K562 (cell line): Measurements from ENCODE around the gene SHLD2. TPM values are rescaled to one million over a fixed set of nuclear protein-coding genes. Genes with fewer than 3 reads are reported as not detected.
A peak's percentile ranks its signal among the peaks of the same experiment; 100 is the strongest.
"Not testable (repeated sequence)": the region's sequence is repeated elsewhere in the genome, so short reads cannot be mapped to it uniquely, and the experiment has no call there.

ENCODE experiments used
- ATAC-seq: fragments of 200-7000 bp; cut with Tn5 transposase; 3 replicates; pipeline ENCODE4 v1.9.1; 2020; ENCODE audit warnings: moderate library complexity
- BruUV-seq: library from RNA; stranded (reverse); fragments of 400-500 nt; replicated peaks from 2 replicates; lab custom pipeline; 2021; lab: Mats Ljungman, UMichigan
- CTCF ChIA-PET: fragments of 300-600 bp; formaldehyde crosslinking; extraction: SDS; loops from one replicate; lab custom pipeline; 2021; ENCODE audit warnings: low intra/inter-chr PET ratio; lab: Yijun Ruan, JAX
- POLR2A ChIA-PET: fragments of 300-600, 350-650 bp; sonication (Branson Sonifier 250); formaldehyde crosslinking; extraction: SDS; loops from one replicate; lab custom pipeline; 2021; ENCODE audit warnings: antibody characterized with exemption, inconsistent platforms; lab: Yijun Ruan, JAX
- DNase-seq, 4 experiments: peaks; one replicate each; pipeline versions ENCODE4 v3.0.0 to v3.0.0-alpha.2; 2011 to 2018; ENCODE audit warnings: low spot score in 3 of 4, mixed read lengths in 3 of 4; ENCODE audit errors: extremely low read depth in 1 of 4
- FAIRE-seq: peaks from 2 replicates; lab custom pipeline; 2011; peaks lifted over from hg19 to GRCh38; lab: Jason Lieb, UNC
- H2AFZ ChIP-seq: 2 replicates; pipeline ENCODE4 v1.6.0; 2011; ENCODE audit warnings: low read depth, low read length, control low read depth, inconsistent platforms
- H3K27ac ChIP-seq: fragments of 200-600 bp; 3 replicates; pipeline ENCODE4 v1.8.0; 2011; ENCODE audit warnings: low read depth, mild to moderate bottlenecking, control low read depth, inconsistent platforms, low read length, moderate library complexity, mixed read lengths; ENCODE audit errors: extremely low read depth
- H3K27me3 ChIP-seq, 2 experiments: fragments of 300-600 bp in 1 of 2; 2 replicates in 1 of 2; 3 replicates in 1 of 2; pipeline versions ENCODE4 v1.6.0 to v1.8.0; 2011; ENCODE audit warnings: inconsistent platforms in 2 of 2, low read length in 2 of 2, mild to moderate bottlenecking in 1 of 2, mixed read lengths in 1 of 2, moderate library complexity in 1 of 2; ENCODE audit not compliant: control insufficient read depth in 2 of 2, insufficient read depth in 2 of 2
- H3K36me3 ChIP-seq: fragments of 300-600 bp; 3 replicates; pipeline ENCODE4 v1.8.0; 2011; ENCODE audit warnings: mild to moderate bottlenecking, low read length, inconsistent platforms; ENCODE audit not compliant: control insufficient read depth, insufficient read depth
- H3K4me1 ChIP-seq, 2 experiments: fragments of 200-600 bp in 1 of 2; replicated peaks in 1 of 2; 2 replicates in 1 of 2; 3 replicates in 1 of 2; pipeline versions ENCODE4 v1.5.1 to v1.8.0; 2011; ENCODE audit warnings: inconsistent platforms in 2 of 2, low read length in 2 of 2, mild to moderate bottlenecking in 1 of 2, mixed read lengths in 1 of 2, moderate library complexity in 1 of 2; ENCODE audit not compliant: control insufficient read depth in 2 of 2, insufficient read depth in 2 of 2
- H3K4me2 ChIP-seq: 2 replicates; pipeline ENCODE4 v1.6.1; 2011; ENCODE audit warnings: low read length, control low read depth, inconsistent platforms, mixed read lengths; ENCODE audit not compliant: insufficient read depth
- H3K4me3 ChIP-seq: fragments of 200-600 bp; sonication (generic), shearing (Covaris generic); 2 replicates; pipeline ENCODE4 v1.5.1; 2016; ENCODE audit warnings: control low read depth, inconsistent platforms
- H3K79me2 ChIP-seq: fragments of 200-600 bp; 3 replicates; pipeline ENCODE4 v1.8.0; 2011; ENCODE audit warnings: low read length, inconsistent platforms; ENCODE audit not compliant: control insufficient read depth, insufficient read depth
- H3K9ac ChIP-seq, 2 experiments: 2 replicates each; pipeline versions ENCODE4 v1.6.0 to v1.6.1; 2011; ENCODE audit warnings: low read depth in 2 of 2, low read length in 2 of 2, control low read depth in 1 of 2, inconsistent platforms in 1 of 2, mild to moderate bottlenecking in 1 of 2, mixed read lengths in 1 of 2; ENCODE audit not compliant: insufficient read depth in 1 of 2
- H3K9me1 ChIP-seq: one replicate; pipeline ENCODE4 v1.6.0; 2011; ENCODE audit warnings: inconsistent platforms, mild to moderate bottlenecking, low read length, moderate library complexity; ENCODE audit not compliant: control insufficient read depth, insufficient read depth
- H3K9me3 ChIP-seq: replicated peaks from 2 replicates; pipeline ENCODE4 v1.5.1; 2011; ENCODE audit warnings: low read depth, low read length, inconsistent platforms; ENCODE audit not compliant: control insufficient read depth, insufficient read depth
- H4K20me1 ChIP-seq: replicated peaks from 2 replicates; pipeline ENCODE4 v1.6.1; 2011; ENCODE audit warnings: low read length, inconsistent platforms, mixed read lengths; ENCODE audit not compliant: control insufficient read depth, insufficient read depth
- WGBS: fragments of 100-300 bp; shearing (Covaris generic); methylation state at CpG from one replicate; pipeline ENCODE4 v1.1.6; 2016; ENCODE audit warnings: low coverage, mixed read lengths; ENCODE audit not compliant: insufficient coverage; ENCODE audit errors: missing lambda C conversion rate; 5-methylcytosine and 5-hydroxymethylcytosine counted together
- in situ Hi-C: fragments of 300-500 bp; cut with MboI; formaldehyde crosslinking; loops from 4 replicates; pipeline ENCODE4 v1.15.0; 2018; ENCODE audit warnings: inconsistent platforms, mixed read lengths
- intact Hi-C: fragments of 100-400 bp; cut with micrococcal nuclease; formaldehyde crosslinking; loops from 2 replicates; pipeline ENCODE4 v1.14.2; 2022
- polyA plus RNA-seq, 8 experiments: library from polyadenylated mRNA; depleted of rRNA in 4 of 8; stranded (reverse) in 5 of 8; unstranded in 3 of 8; fragments of >200 nt; fragmentation: Nextera tagmentation in 2 of 8; fragmentation: Illumina TruSeq in 1 of 8; extraction: Ambion mirVana in 2 of 8; extraction: Trizol in 1 of 8; gene quantifications; 2 replicates each; pipeline versions ENCODE4 v1.2.1 to v1.2.3, GENCODE V29; 2011 to 2014; ENCODE audit warnings: inconsistent platforms in 1 of 8, missing spikeins in 1 of 8
- total RNA-seq, 7 experiments: library from RNA; depleted of rRNA in 6 of 7; stranded (reverse); fragments of >200 nt in 6 of 7; fragmentation: Illumina TruSeq in 2 of 7; extraction: Trizol in 2 of 7; gene quantifications; 2 replicates each; pipeline versions ENCODE4 v1.2.1 to v1.2.3, GENCODE V29; 2011 to 2021; ENCODE audit warnings: low replicate concordance in 1 of 7

Gene SHLD2
- total and polyA plus RNA-seq, 9 of the 15 experiments (the other 6 are each of a cell fraction or from before 2014, with no cell fraction given): 21.6 to 51.2 (median 39.4) TPM

DNA sequence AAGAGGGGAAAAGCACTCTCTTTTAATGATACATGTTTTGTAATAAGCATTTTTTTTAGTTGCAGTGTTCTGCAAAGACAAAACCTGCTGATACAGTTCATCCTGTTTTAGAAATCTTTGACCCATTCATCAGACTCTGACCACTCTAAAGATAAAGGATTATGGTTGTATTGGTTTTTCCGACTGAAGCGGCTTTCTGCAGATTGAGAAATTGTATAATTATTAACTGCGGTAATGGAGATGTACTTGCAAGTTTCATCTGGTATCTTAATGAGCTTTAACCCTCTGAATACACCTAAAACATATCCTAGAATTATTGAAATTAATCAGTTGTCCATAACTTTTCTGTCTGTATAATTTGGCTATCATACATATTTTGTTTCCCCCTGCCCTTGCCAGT, 50.6 kb downstream of the SHLD2 start:
- intact Hi-C loops, CTCF ChIA-PET: not testable (repeated sequence)

DNA sequence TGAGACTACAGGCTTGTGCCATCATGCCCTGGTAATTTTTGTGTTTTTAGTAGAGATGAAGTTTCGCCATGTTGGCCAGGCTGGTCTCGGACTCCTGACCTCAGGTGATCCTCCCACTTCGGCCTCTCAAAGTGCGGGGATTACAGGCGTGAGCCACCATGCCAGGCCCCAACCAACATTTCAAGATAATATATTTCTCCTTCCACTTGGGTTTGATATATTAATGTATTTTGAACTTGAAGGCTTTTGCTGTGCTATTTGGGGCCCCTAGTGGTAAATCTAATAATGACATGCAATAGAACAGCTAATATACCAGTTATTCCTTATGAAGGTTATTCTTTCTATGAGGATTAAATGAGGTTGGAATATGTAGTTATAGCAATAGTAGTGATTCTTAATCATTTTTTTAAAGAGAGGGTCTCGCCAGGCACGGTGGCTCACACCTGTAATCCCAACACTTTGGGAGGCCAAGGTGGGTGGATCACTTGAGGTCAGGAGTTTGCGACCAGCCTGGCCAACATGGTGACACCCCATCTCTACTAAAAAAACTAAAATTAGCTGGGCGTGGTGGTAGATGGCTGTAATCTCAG, 54.1 kb downstream of the SHLD2 start:
- H3K9ac ChIP-seq, H3K9me3 ChIP-seq, H3K27ac ChIP-seq, H3K36me3 ChIP-seq, H3K79me2 ChIP-seq, H3K27me3 ChIP-seq, H3K4me2 ChIP-seq, H2AFZ ChIP-seq, DNase-seq, H3K4me1 ChIP-seq, FAIRE-seq, H3K4me3 ChIP-seq, CTCF ChIA-PET, intact Hi-C loops, BruUV-seq, in situ Hi-C loops, H3K9me1 ChIP-seq, H4K20me1 ChIP-seq: not testable (repeated sequence)
- peak; percentile 79 for ATAC-seq
- WGBS: 56% methylated on average over 2 of the region's 9 CpGs
- POLR2A ChIA-PET: interaction anchor here (0.6 kb wide), 1 partner anchor 72 kb away, joined by 3 read pairs; no protein-coding TSS in a partner anchor

More for the DNA sequence above, 50.6 kb downstream of the SHLD2 start:
- H3K27me3 ChIP-seq, ATAC-seq, H2AFZ ChIP-seq, POLR2A ChIA-PET, in situ Hi-C loops, H4K20me1 ChIP-seq, H3K9me1 ChIP-seq, H3K79me2 ChIP-seq, H3K9me3 ChIP-seq, H3K9ac ChIP-seq, H3K4me2 ChIP-seq, FAIRE-seq, H3K4me3 ChIP-seq, H3K27ac ChIP-seq, BruUV-seq, H3K36me3 ChIP-seq, DNase-seq, H3K4me1 ChIP-seq: not testable (repeated sequence)
- 100% methylated on average over 1 of the region's 3 CpGs for WGBS

DNA sequence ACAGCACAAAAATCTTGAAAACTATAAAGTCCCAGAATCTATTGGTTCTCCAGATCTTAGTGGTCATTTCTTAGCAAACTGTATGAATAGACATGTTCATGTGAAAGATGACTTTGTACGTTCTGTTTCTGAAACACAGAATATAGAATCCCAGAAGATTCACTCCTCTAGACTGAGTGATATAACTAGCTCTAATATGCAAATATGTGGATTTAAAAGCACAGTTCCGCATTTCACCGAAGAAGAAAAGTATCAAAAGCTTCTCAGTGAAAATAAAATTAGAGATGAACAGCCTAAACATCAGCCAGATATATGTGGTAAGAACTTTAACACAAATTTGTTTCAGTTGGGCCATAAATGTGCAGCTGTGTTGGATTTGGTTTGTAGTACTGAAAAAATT, 56.5 kb downstream of the SHLD2 start:
- ATAC-seq, H3K4me1 ChIP-seq, FAIRE-seq, CTCF ChIA-PET, H2AFZ ChIP-seq, BruUV-seq, H3K27ac ChIP-seq, H3K9ac ChIP-seq, H3K9me3 ChIP-seq, in situ Hi-C loops, POLR2A ChIA-PET, H3K79me2 ChIP-seq, H4K20me1 ChIP-seq, DNase-seq, H3K36me3 ChIP-seq, H3K9me1 ChIP-seq, H3K4me3 ChIP-seq, H3K4me2 ChIP-seq, H3K27me3 ChIP-seq, intact Hi-C loops: not testable (repeated sequence)
- WGBS: 92% methylated on average over 3 of the region's 3 CpGs

DNA sequence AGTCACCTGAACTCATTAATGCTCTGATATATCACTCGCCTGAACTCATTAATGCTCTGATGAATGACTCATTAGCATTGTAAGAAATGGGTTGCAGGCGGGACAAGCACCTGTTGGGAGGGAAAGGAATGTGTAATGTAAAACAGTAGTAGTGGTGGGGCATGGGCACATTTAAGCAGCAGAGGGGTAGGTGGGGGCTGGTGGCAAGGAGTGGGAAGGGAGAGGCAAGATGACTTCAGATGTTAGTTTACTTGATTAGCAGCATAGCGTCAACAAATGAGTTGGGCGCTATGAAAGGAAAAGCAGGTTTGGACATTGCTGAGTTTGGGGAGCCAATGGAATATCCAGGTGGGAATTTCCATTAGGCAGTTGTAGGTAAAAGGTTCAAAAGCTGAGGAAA, 61.8 kb downstream of the SHLD2 start:
- H3K79me2 ChIP-seq, H3K4me3 ChIP-seq, DNase-seq, BruUV-seq, H2AFZ ChIP-seq, H4K20me1 ChIP-seq, ATAC-seq, H3K9ac ChIP-seq, CTCF ChIA-PET, H3K36me3 ChIP-seq, H3K9me3 ChIP-seq, H3K27me3 ChIP-seq, FAIRE-seq, H3K9me1 ChIP-seq, H3K27ac ChIP-seq, in situ Hi-C loops, intact Hi-C loops, H3K4me2 ChIP-seq, POLR2A ChIA-PET, H3K4me1 ChIP-seq: not testable (repeated sequence)
- WGBS: 100% methylated on average over 3 of the region's 4 CpGs
